ENCODE measurements around the gene EIF4B. TPM values are rescaled to one million over a fixed set of nuclear protein-coding genes. Genes with fewer than 3 reads are reported as not detected.

The EIF4B gene
- total RNA-seq = 547 and 594 TPM in 2 replicates

DNA sequence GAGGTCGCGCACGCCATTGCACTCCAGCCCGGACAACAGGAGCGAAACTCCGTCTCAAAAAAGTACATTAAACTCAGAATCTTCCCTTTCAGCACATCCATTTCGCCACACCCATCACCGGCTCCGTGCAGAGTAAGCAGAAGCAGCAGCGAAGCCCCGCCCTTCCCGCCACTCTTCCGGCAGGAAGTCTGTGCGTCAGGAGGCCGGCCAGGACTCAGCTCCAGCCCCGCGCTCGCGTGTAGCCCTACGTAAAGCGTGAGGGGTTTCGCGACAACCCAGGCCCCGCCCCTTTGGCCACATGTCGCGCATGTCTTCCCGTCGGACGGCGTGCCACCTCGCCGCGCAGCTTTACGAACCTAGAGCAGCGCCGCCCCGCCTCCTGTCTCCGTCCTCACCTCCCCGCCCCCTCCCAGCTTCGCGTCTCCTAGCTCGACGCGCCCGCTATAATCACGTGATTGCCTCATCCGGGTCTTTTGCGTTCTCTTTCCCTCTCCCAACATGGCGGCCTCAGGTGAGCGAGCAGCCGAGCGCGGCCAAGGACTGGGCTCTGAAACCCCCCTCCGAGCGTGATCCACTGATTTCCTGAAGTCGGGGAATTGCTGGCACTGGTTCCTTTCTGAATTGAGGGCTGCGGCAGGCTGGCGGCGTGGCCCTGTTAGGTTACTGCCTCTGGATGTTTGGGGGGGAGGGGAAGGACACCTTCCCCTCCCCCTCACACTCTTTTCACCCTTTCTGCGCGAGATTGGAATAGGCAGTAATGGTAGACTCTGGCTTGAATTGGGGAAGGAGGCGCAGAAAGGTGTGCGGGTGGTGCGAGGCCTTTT is at the start of gene EIF4B:
EIF4B (plus strand) TSS at position 471 of the 824 bp plus-strand sequence; CDS start at position 499, 28 bp downstream.

DNA sequence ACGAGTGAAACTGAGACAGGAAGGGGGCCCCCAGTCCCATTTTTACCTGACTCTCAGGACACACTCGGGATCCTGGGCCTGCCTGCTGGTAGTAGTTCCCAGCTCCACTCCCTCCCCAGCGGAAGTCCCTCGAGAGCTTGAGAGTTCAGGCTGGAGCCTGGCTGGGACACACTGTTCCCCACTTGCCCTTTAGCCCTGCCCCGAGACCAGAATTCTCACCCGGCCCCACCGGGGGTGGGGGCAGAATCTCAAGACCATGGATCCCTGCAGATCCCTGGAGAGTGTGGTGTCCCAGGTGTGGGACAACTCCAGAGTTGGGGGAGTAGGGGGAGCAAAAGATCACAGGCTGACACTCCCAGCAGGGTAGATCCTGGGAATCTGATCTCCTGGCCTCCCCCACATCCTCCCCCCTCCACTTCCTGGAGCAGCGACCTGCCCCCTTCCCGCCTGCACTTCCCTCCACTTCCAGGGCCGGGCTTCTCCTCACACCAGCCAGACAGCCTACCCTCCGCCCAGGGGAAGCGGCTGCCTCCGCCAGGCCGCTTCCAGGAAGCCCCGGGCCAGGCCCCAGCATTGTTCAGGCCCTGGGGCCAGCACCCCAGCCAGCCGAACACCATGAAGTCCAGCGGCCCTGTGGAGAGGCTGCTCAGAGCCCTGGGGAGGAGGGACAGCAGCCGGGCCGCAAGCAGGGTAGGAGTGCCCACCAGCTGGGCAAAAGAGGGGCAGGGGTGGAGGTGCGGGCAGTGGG is 43.5 kb downstream of the EIF4B start, which contains the start of gene TNS2:
TNS2 (plus strand) TSS at position 495 of the 748 bp plus-strand sequence; CDS start at position 616, 121 bp downstream.

DNA sequence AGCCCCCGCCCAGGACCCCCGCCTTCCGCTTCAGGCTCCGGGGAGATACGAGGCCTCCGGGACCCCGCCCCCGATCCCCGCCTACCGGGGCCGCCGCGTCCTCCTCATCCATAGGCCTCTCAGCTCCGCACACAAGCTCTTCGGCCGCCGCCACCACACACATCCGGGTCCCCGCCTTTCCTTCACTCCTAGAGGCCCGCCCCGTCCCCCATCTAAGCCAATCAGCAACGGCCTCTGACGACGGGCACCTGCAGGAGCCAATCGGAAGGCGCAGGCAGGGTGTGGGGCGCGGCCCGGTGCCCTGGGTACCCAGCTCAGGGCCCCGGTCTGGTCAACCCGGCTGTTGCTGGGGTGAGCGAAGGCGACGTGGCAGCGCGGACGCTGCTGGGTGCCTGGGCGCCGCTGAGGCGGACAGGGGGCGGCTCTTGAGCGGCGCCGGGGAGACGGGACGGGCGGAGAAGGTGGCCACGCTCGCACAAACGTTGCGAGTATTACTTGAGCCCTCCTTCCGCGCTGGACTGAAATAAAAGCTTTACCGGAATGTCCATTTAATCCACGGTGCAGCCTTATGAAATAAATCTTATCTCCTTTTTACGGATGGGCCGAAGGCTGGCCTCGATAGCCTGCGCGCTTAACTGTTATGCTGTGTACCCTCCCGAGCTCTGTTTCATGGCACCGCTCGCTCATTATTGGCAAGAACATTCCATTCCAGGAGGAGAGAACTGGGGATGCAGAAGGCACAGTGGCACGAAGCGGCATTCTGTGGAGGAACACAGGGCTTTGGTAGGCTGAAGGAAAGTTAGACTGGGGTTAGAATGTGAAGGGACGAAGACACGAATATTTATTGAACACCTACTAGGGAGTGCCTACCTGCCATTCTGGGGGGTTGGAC is 73.2 kb downstream of the EIF4B start, which contains the start of gene SPRYD3:
SPRYD3 (minus strand) TSS at position 165 of the 892 bp plus-strand sequence; CDS start at position 108, 57 bp downstream.

Other genes with a start within 250 kb of the EIF4B start
- not detected in 2 replicates for gene KRT76, start 229.1 kb upstream of the EIF4B start, total RNA-seq
- gene KRT3, start 210.3 kb upstream of the EIF4B start, total RNA-seq = not detected in 2 replicates
- gene KRT4, start 192.3 kb upstream of the EIF4B start, total RNA-seq = not detected in 2 replicates
- not detected in 2 replicates for gene KRT79, start 172.1 kb upstream of the EIF4B start, total RNA-seq
- not detected in 2 replicates for gene KRT78, start 157.5 kb upstream of the EIF4B start, total RNA-seq
- 12.8 and 17.9 TPM in 2 replicates for gene KRT8, start 101.4 kb upstream of the EIF4B start, total RNA-seq
- gene KRT18, start 57.3 kb upstream of the EIF4B start, total RNA-seq = 241 and 333 TPM in 2 replicates
- 99.6 and 100 TPM in 2 replicates for gene TNS2, start 43.6 kb downstream of the EIF4B start, total RNA-seq
- gene SPRYD3, start 72.9 kb downstream of the EIF4B start, total RNA-seq = 24.3 and 27.1 TPM in 2 replicates
- gene IGFBP6, start 91.2 kb downstream of the EIF4B start, total RNA-seq = 275 and 379 TPM in 2 replicates
- not detected in 2 replicates for gene SOAT2, start 97.0 kb downstream of the EIF4B start, total RNA-seq
- 5.0 and 6.5 TPM in 2 replicates for gene ZNF740, start 174.3 kb downstream of the EIF4B start, total RNA-seq
- 7.4 and 11.8 TPM in 2 replicates for gene CSAD, start 174.5 kb downstream of the EIF4B start, total RNA-seq
- gene ITGB7, start 200.8 kb downstream of the EIF4B start, total RNA-seq = 0.18 TPM in 1 of 2 replicates, not detected in the other
- gene RARG, start 225.8 kb downstream of the EIF4B start, total RNA-seq = 15.6 and 17.7 TPM in 2 replicates

Measured in cardiac atrium fibroblast (primary cell).